ENCODE data around the gene SAMD4A. TPM values are rescaled to one million over a fixed set of nuclear protein-coding genes. Genes with fewer than 3 reads are reported as not detected.
A peak's percentile ranks its signal among the peaks of the same experiment; 100 is the strongest.

The SAMD4A gene
- total RNA-seq, 4 donors from 2014 or later, result 15.3 to 40.2 (median 22.3) TPM

GRCh38 chr14:54673193-54674045, 106.5 kb downstream of the SAMD4A start:
- no peaks in the 10 kb centered on the region for H3K9me3 ChIP-seq
- WGBS, 2 donors (ENCODE audit: low coverage in 1 of 2), result 67 to 71% methylated on average over 9 to 13 of the region's 13 CpGs
- no peaks in the 10 kb centered on the region for H3K27me3 ChIP-seq
- DNase-seq, result no peak
- in situ Hi-C loops (cut with MboI; ENCODE audit: low pct_ligation_motif_present in 1 of 4, low pct_unique_long_range_greater_than_20kb in 1 of 4, low sequenced_read_pairs in 3 of 4) (no loop called here), intact Hi-C loops (cut with DNase I; ENCODE audit: low total_unique reads) (loop anchor here (5.0 kb wide), 1 partner anchor 106 kb away; the partner anchor contains the start of gene SAMD4A)
- peaks cover 17 to 44% (median 26%) of the 10 kb centered on the region in 4 donors for H3K4me1 ChIP-seq
- H3K27ac ChIP-seq, result peak overlapping the region; percentile 80 to 90 (median 84)
- H3K36me3 ChIP-seq, result no peaks in the 10 kb centered on the region
- H3K4me3 ChIP-seq, result no peak overlapping the region
- TF ChIP-seq POLR2AphosphoS5 (IDR thresholded peaks at IDR 0.05) (peak; percentile 13 to 55 (median 41)), EP300 (IDR thresholded peaks at IDR 0.05; ENCODE audit: low read depth) (peak; percentile 80), POLR2A (IDR thresholded peaks at IDR 0.05) (no peak)

DNA sequence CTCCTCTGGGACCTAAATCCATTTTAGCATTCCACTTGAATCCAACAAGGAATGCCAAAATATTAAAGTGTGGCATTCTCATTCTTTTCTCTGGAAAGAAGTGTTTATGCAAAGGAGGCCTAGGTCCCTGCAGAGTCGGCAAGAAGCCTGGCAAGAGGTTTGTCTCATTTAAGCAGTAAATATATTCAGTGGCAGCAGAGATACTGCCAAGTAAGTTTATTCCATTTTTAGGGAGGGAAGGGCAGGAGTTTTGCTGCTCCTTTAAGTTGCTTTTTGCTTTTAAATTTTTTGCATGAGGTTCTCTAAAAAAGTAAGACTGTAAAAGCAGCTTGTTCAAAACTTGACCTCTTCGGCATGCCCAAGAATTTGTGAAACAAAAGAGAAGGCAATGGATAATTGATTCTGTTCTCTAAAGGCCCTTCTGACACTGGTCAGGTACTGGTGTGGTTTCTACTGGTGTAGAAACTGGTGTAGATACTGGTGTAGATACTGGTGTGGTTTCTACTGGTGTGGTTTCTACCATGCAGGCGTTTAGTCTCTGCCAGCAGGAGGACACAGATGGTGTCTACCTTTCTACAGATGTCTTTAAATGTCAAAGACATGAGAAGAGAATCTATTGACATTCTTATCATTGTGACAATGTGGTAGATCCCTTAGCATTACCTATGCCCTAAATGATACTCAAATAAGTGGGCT, 107.3 kb downstream of the SAMD4A start:
- peak overlapping the region; percentile 80 to 90 (median 84) for H3K27ac ChIP-seq
- TF ChIP-seq POLR2A (IDR thresholded peaks at IDR 0.05) (no peak), POLR2AphosphoS5 (IDR thresholded peaks at IDR 0.05) (no peak), EP300 (IDR thresholded peaks at IDR 0.05; ENCODE audit: low read depth) (no peak)
- TF ChIP-seq, protein P1, sequence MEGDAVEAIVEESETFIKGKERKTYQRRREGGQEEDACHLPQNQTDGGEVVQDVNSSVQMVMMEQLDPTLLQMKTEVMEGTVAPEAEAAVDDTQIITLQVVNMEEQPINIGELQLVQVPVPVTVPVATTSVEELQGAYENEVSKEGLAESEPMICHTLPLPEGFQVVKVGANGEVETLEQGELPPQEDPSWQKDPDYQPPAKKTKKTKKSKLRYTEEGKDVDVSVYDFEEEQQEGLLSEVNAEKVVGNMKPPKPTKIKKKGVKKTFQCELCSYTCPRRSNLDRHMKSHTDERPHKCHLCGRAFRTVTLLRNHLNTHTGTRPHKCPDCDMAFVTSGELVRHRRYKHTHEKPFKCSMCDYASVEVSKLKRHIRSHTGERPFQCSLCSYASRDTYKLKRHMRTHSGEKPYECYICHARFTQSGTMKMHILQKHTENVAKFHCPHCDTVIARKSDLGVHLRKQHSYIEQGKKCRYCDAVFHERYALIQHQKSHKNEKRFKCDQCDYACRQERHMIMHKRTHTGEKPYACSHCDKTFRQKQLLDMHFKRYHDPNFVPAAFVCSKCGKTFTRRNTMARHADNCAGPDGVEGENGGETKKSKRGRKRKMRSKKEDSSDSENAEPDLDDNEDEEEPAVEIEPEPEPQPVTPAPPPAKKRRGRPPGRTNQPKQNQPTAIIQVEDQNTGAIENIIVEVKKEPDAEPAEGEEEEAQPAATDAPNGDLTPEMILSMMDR (IDR thresholded peaks at IDR 0.05), result no peak
- H3K36me3 ChIP-seq, result no peaks in the 10 kb centered on the region
- in situ Hi-C loops (cut with MboI; ENCODE audit: low pct_ligation_motif_present in 1 of 4, low pct_unique_long_range_greater_than_20kb in 1 of 4, low sequenced_read_pairs in 3 of 4), result no loop called here
- H3K27me3 ChIP-seq, result no peaks in the 10 kb centered on the region
- H3K4me3 ChIP-seq, result no peak overlapping the region
- 33 to 40% methylated on average over 2 to 3 of the region's 3 CpGs for WGBS, 2 donors (ENCODE audit: low coverage in 1 of 2)
- H3K9me3 ChIP-seq, result no peaks in the 10 kb centered on the region
- intact Hi-C loops (cut with DNase I; ENCODE audit: low total_unique reads), result loop anchor here (5.0 kb wide), 1 partner anchor 107 kb away; the partner anchor contains the start of gene SAMD4A
- peaks cover 17 to 44% (median 26%) of the 10 kb centered on the region in 4 donors for H3K4me1 ChIP-seq
- DNase-seq, result no peak

GRCh38 chr14:54675236-54676128, 108.6 kb downstream of the SAMD4A start:
- H3K36me3 ChIP-seq, result no peaks in the 10 kb centered on the region
- no peak overlapping the region for H3K4me3 ChIP-seq
- DNase-seq, result no peak
- H3K9me3 ChIP-seq, result no peaks in the 10 kb centered on the region
- H3K27me3 ChIP-seq, result no peaks in the 10 kb centered on the region
- TF ChIP-seq, protein P1 (IDR thresholded peaks at IDR 0.05), result no peak
- H3K4me1 ChIP-seq, result peaks cover 14 to 41% (median 24%) of the 10 kb centered on the region in 4 donors
- in situ Hi-C loops (cut with MboI; ENCODE audit: low pct_ligation_motif_present in 1 of 4, low pct_unique_long_range_greater_than_20kb in 1 of 4, low sequenced_read_pairs in 3 of 4), result no loop called here
- 80% methylated on average over 6 to 11 of the region's 11 CpGs for WGBS, 2 donors (ENCODE audit: low coverage in 1 of 2)
- peak overlapping the region; percentile 80 to 90 (median 84) for H3K27ac ChIP-seq
- intact Hi-C loops (cut with DNase I; ENCODE audit: low total_unique reads), result no loop called here

DNA sequence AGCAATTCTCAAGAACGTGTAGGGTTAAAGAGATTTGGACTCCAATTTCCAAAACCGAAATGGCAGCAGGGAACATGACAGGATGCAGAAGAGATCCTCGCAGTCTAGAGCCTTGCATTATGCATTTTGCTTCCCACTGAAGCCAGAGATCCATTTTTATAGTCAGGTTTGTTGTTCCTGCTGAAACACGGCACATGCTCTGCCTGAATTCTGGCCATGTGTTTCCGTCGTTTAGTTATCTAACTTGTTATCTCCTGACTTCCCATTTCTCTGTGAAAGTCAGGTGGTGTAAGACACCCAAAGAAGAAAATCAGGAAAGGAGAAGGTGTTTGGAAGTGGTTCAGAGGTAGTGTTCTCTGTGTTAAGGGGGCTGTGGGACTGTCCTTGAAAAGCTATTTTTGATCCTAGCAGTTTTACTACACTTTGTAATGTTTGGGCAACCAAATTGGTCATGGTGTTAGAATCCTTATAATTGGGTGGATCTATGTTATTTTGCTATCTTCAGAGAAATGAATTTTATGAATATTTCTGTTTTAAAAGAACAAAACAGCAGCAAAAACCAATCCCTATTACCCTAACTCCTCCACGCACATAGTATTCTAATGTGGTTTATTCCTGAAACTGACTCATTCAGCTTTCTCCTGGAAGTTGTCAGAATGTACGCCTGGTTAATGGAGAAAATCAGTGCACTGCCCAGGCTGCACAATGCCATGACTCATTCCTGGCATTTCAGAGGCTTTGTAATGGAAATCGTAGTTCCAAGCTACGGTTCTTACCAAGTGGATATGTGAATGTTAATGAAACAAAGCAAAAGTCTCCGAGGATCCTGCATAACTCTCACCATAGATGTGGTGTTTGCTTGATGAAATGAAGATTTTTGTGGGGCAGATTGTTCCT, 110.1 kb downstream of the SAMD4A start:
- peak overlapping the region; percentile 80 to 90 (median 84) for H3K27ac ChIP-seq
- peaks cover 14 to 35% (median 20%) of the 10 kb centered on the region in 4 donors for H3K4me1 ChIP-seq
- in situ Hi-C loops (cut with MboI; ENCODE audit: low pct_ligation_motif_present in 1 of 4, low pct_unique_long_range_greater_than_20kb in 1 of 4, low sequenced_read_pairs in 3 of 4) (no loop called here), intact Hi-C loops (cut with DNase I; ENCODE audit: low total_unique reads) (no loop called here)
- H3K27me3 ChIP-seq, result no peaks in the 10 kb centered on the region
- WGBS, 2 donors (ENCODE audit: low coverage in 1 of 2), result 59% methylated on average over 5 to 11 of the region's 11 CpGs
- H3K36me3 ChIP-seq, result no peaks in the 10 kb centered on the region
- TF ChIP-seq POLR2AphosphoS5 (IDR thresholded peaks at IDR 0.05) (peak; percentile 70 to 83 (median 81)), POLR2A (IDR thresholded peaks at IDR 0.05) (no peak), EP300 (IDR thresholded peaks at IDR 0.05; ENCODE audit: low read depth) (peak; percentile 77)
- TF ChIP-seq, protein P1 (IDR thresholded peaks at IDR 0.05), result no peak
- no peak overlapping the region for H3K4me3 ChIP-seq
- DNase-seq, result no peak
- H3K9me3 ChIP-seq, result no peaks in the 10 kb centered on the region

Measured in transverse colon (tissue), 4 donors.